Liver (tissue), 3 donors: Measurements from ENCODE around the gene PPIP5K1.

Experiments
- ATF3 ChIP-seq: IDR thresholded peaks from 2 replicates; pipeline ENCODE4 v1.6.1; 2016; ENCODE audit warnings: antibody characterized with exemption
- CTCF ChIP-seq: fragments of 150-350 bp; IDR thresholded peaks from 2 replicates; pipeline ENCODE4 v1.5.1; 2017; ENCODE audit warnings: improper control_type of control experiment, low read depth, low read length; ENCODE audit not compliant: missing input control
- GABPA ChIP-seq, 2 donors: IDR thresholded peaks in 1 of 2; conservative IDR thresholded peaks in 1 of 2; 2 replicates each; pipeline ENCODE4 v1.6.1; 2016; ENCODE audit warnings: antibody characterized with exemption in 2 of 2, mild to moderate bottlenecking in 1 of 2, moderate library complexity in 1 of 2
- HNF4A ChIP-seq, 2 donors: conservative IDR thresholded peaks; 2 replicates each; pipeline ENCODE4 v1.6.1; 2016; ENCODE audit warnings: antibody characterized with exemption in 2 of 2, mild to moderate bottlenecking in 2 of 2
- RAD21 ChIP-seq, 2 donors: IDR thresholded peaks; 2 replicates each; pipeline ENCODE4 v1.6.1; 2016; ENCODE audit warnings: antibody characterized with exemption in 2 of 2, mild to moderate bottlenecking in 2 of 2
- RXRA ChIP-seq, 2 donors: IDR thresholded peaks; 2 replicates each; pipeline ENCODE4 v1.6.1; 2017 to 2018; ENCODE audit warnings: antibody characterized with exemption in 2 of 2, mild to moderate bottlenecking in 1 of 2
- SP1 ChIP-seq: IDR thresholded peaks from 2 replicates; pipeline ENCODE4 v1.6.1; 2018; ENCODE audit warnings: antibody characterized with exemption, mild to moderate bottlenecking
- TAF1 ChIP-seq: conservative IDR thresholded peaks from 2 replicates; pipeline ENCODE4 v1.6.1; 2016; ENCODE audit warnings: antibody characterized with exemption, mild to moderate bottlenecking
- YY1 ChIP-seq: IDR thresholded peaks from 2 replicates; pipeline ENCODE4 v1.6.1; 2016; ENCODE audit warnings: antibody characterized with exemption, mild to moderate bottlenecking
- TF ChIP-seq, protein P1 (sequence below): IDR thresholded peaks from 2 replicates; pipeline ENCODE4 v1.6.1; 2016; ENCODE audit warnings: antibody characterized with exemption, mild to moderate bottlenecking
- TF ChIP-seq, protein P2 (sequence below): IDR thresholded peaks from 2 replicates; pipeline ENCODE4 v1.6.1; 2016; ENCODE audit warnings: antibody characterized with exemption
- donor health status: healthy.
- donor health status: healthy.

DNA sequence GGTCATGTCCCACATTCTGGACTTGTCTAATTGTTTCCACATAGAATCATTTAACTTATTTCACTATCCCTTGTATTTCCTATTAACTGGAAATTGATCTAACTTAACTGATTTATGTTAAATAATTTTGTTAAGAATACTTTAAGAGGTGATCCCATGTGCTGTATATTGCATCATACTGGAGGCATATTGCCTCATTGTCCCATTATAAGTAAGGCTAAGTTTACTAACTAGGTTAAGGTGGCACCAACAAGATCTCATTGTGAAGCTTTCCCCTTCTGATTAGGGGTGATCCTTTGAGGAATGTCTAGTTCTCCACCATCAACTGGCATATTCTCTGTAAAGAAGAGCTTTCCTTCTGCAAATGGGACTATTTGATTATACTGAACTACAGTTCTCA, 48.2 kb downstream of the PPIP5K1 start:
- TF ChIP-seq CTCF (no peak), RXRA (IDR thresholded peaks at IDR 0.05) (no peak), TAF1 (no peak), RAD21 (IDR thresholded peaks at IDR 0.05) (no peak), GABPA (IDR thresholded peaks at IDR 0.05 in 1 of 2, conservative IDR thresholded peaks at IDR 0.05 in 1 of 2) (no peak), SP1 (no peak), ATF3 (peak; percentile 63), HNF4A (conservative IDR thresholded peaks at IDR 0.05) (no peak), YY1 (no peak)
- TF ChIP-seq, protein P1, sequence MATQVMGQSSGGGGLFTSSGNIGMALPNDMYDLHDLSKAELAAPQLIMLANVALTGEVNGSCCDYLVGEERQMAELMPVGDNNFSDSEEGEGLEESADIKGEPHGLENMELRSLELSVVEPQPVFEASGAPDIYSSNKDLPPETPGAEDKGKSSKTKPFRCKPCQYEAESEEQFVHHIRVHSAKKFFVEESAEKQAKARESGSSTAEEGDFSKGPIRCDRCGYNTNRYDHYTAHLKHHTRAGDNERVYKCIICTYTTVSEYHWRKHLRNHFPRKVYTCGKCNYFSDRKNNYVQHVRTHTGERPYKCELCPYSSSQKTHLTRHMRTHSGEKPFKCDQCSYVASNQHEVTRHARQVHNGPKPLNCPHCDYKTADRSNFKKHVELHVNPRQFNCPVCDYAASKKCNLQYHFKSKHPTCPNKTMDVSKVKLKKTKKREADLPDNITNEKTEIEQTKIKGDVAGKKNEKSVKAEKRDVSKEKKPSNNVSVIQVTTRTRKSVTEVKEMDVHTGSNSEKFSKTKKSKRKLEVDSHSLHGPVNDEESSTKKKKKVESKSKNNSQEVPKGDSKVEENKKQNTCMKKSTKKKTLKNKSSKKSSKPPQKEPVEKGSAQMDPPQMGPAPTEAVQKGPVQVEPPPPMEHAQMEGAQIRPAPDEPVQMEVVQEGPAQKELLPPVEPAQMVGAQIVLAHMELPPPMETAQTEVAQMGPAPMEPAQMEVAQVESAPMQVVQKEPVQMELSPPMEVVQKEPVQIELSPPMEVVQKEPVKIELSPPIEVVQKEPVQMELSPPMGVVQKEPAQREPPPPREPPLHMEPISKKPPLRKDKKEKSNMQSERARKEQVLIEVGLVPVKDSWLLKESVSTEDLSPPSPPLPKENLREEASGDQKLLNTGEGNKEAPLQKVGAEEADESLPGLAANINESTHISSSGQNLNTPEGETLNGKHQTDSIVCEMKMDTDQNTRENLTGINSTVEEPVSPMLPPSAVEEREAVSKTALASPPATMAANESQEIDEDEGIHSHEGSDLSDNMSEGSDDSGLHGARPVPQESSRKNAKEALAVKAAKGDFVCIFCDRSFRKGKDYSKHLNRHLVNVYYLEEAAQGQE: no peak
- TF ChIP-seq, protein P2, sequence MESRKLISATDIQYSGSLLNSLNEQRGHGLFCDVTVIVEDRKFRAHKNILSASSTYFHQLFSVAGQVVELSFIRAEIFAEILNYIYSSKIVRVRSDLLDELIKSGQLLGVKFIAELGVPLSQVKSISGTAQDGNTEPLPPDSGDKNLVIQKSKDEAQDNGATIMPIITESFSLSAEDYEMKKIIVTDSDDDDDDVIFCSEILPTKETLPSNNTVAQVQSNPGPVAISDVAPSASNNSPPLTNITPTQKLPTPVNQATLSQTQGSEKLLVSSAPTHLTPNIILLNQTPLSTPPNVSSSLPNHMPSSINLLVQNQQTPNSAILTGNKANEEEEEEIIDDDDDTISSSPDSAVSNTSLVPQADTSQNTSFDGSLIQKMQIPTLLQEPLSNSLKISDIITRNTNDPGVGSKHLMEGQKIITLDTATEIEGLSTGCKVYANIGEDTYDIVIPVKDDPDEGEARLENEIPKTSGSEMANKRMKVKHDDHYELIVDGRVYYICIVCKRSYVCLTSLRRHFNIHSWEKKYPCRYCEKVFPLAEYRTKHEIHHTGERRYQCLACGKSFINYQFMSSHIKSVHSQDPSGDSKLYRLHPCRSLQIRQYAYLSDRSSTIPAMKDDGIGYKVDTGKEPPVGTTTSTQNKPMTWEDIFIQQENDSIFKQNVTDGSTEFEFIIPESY: no peak
